ENCODE results near the gene CSRNP2. TPM values are rescaled to one million over a fixed set of nuclear protein-coding genes. Genes with fewer than 3 reads are reported as not detected.

The CSRNP2 gene
- total RNA-seq, 1 donor from 2014 or later = 16.9 TPM

DNA sequence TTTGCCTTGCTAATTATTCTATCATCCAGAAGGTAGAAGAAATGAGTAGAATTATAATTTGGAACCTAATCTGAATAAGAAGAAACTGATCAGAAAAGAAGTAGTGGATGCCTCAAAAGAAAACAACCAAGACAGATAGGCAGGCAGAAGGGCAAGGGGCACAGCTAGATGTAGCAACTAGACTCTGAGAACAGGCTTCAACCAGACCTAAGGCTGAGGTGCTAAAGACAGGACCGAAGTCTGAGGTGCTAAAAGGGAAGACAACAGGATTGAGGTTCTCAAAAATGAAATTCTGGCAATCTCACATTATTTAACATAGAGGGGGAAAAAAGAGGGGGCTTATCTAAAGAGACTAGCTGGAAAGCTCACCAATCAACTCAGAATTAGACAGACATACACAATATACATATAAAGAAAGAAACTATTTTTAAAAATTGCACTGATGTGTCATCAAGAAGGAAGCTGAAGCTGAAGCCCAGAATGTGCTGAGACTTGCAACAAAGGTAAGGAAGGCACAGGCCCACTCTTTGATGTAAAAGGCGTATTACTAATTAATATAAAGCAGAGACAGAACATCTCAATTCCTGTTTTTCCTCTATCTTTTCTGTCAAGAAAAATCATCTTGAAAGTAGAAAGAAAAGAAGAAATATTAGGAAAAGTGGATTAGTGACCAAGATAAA, 43.8 kb upstream of the CSRNP2 start:
- Mint-ChIP-seq H3K27ac (no peak overlapping the region), H3K4me1 (peaks cover 6% of the 10 kb centered on the region), H3K27me3 (no peaks in the 10 kb centered on the region), H3K36me3 (ENCODE audit: low read depth) (peaks cover 14% of the 10 kb centered on the region), H3K4me3 (no peak overlapping the region), H3K9me3 (no peaks in the 10 kb centered on the region)
- POLR2A ChIA-PET = no interaction called here
- ATAC-seq (ENCODE audit: low read depth) (no peak), DNase-seq (no peak)
- CTCF ChIA-PET = no interaction called here
- no peak for TF ChIP-seq CTCF (IDR thresholded peaks at IDR 0.05)
- intact Hi-C loops (cut with micrococcal nuclease) = no loop called here

DNA sequence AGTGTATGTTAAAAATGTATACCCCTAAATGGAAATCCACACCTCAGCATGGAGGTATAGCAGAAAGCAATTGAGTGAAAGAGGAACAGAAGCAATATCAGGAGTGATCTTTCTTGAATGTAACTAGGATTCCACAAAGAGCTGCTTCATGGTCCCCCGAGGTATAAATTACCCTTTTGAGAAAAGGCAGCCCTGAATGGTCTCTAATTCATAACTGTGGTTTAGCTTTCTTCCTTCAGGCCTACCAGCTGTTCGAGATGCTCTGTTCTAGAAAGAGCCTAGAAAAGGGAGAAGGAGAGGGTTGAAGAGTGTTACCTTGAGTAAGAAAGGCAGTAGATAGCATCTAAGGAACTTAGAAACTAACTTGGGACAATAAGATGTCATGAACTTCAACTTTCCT, 42.9 kb upstream of the CSRNP2 start:
- CTCF ChIA-PET = no interaction called here
- POLR2A ChIA-PET = no interaction called here
- no peak overlapping the region for H3K4me3 Mint-ChIP-seq
- TF ChIP-seq CTCF (IDR thresholded peaks at IDR 0.05) = no peak
- H3K27ac Mint-ChIP-seq = no peak overlapping the region
- peaks cover 3% of the 10 kb centered on the region for H3K4me1 Mint-ChIP-seq
- ATAC-seq (ENCODE audit: low read depth) (no peak), DNase-seq (no peak)
- H3K9me3 Mint-ChIP-seq = no peaks in the 10 kb centered on the region
- H3K36me3 Mint-ChIP-seq (ENCODE audit: low read depth) = peaks cover 14% of the 10 kb centered on the region
- H3K27me3 Mint-ChIP-seq = no peaks in the 10 kb centered on the region
- intact Hi-C loops (cut with micrococcal nuclease) = no loop called here

- DNase-seq (no peak), ATAC-seq (ENCODE audit: low read depth) (no peak)
- Mint-ChIP-seq H3K4me3 (no peak overlapping the region), H3K4me1 (peaks cover 3% of the 10 kb centered on the region), H3K27me3 (no peaks in the 10 kb centered on the region), H3K36me3 (ENCODE audit: low read depth) (peaks cover 17% of the 10 kb centered on the region), H3K9me3 (no peaks in the 10 kb centered on the region), H3K27ac (no peak overlapping the region)
- ChIA-PET POLR2A (no interaction called here), CTCF (no interaction called here)
- intact Hi-C loops (cut with micrococcal nuclease) = no loop called here
- TF ChIP-seq CTCF (IDR thresholded peaks at IDR 0.05) = no peak
These were observed 41.1 kb upstream of the CSRNP2 start for GRCh38 chr12:51124504-51124903.

DNA sequence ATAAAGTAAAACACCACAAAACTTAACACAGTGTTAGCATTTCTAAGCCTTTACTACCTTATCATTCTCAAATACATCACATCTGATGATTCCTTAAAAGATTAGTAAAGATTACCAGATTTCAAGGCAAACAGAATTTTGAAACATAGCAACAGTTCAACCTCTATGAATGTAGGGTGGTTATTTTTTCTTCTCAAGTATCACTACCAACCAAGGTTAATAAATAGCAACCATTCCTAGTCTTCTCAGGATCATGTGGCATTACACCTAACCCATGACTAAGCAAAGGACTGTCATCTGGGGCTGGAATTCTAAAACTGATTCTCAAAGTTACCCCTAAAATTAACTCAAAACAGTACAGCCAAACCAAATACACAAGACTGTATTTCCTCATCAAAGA, 39.4 kb upstream of the CSRNP2 start:
- CTCF ChIA-PET = no interaction called here
- no peak overlapping the region for H3K27ac Mint-ChIP-seq
- TF ChIP-seq CTCF (IDR thresholded peaks at IDR 0.05) = no peak
- no peaks in the 10 kb centered on the region for H3K27me3 Mint-ChIP-seq
- no peaks in the 10 kb centered on the region for H3K4me1 Mint-ChIP-seq
- ATAC-seq (ENCODE audit: low read depth) (no peak), DNase-seq (no peak)
- no peak overlapping the region for H3K4me3 Mint-ChIP-seq
- no peaks in the 10 kb centered on the region for H3K9me3 Mint-ChIP-seq
- POLR2A ChIA-PET = no interaction called here
- intact Hi-C loops (cut with micrococcal nuclease) = no loop called here
- peaks cover 25% of the 10 kb centered on the region for H3K36me3 Mint-ChIP-seq (ENCODE audit: low read depth)

DNA sequence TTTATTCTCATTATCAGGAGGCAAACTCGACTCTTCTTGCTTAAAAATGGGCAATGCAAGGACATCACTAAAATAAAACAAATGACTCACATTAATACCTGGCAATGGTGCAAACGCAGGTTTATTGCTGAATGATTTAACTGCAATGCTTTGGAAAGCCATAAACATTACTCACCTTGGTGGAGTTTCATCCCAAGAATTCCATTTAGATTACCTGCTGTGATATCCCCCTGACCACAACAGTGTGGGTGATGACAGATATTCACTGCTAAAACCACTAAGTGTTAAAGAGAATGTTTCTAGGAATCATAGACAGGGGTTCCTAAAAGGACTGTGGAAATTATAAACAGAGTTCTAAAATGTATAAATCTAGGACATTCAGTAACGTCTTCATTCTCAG, 35.3 kb upstream of the CSRNP2 start:
- no peaks in the 10 kb centered on the region for H3K27me3 Mint-ChIP-seq
- ChIA-PET CTCF (no interaction called here), POLR2A (no interaction called here)
- H3K4me3 Mint-ChIP-seq = no peak overlapping the region
- no peak overlapping the region for H3K27ac Mint-ChIP-seq
- no peak for DNase-seq
- no peak for ATAC-seq (ENCODE audit: low read depth)
- H3K4me1 Mint-ChIP-seq = no peaks in the 10 kb centered on the region
- TF ChIP-seq CTCF (IDR thresholded peaks at IDR 0.05) = no peak
- H3K36me3 Mint-ChIP-seq (ENCODE audit: low read depth) = peaks cover 38% of the 10 kb centered on the region
- H3K9me3 Mint-ChIP-seq = no peaks in the 10 kb centered on the region
- intact Hi-C loops (cut with micrococcal nuclease) = no loop called here

Measured in activated B cell treated with CpG ODN at 0.5 μM for 24 hours (primary cell).